Measurements from ENCODE around the gene CUEDC1. TPM values are rescaled to one million over a fixed set of nuclear protein-coding genes. Genes with fewer than 3 reads are reported as not detected.
"Not testable (repeated sequence)": the region's sequence is repeated elsewhere in the genome, so short reads cannot be mapped to it uniquely, and the experiment has no call there.

Gene CUEDC1
- total RNA-seq, 8 experiments from 2014 or later, result 6.9 to 37.4 (median 16.3) TPM

GRCh38 chr17:57849163-57849873, 105.9 kb downstream of the CUEDC1 start:
- 0 to 39% (median 26%) methylated on average over 1 to 13 of the region's 27 CpGs for WGBS, 10 experiments
- peak overlapping the region; percentile 61 to 80 for H3K27ac ChIP-seq

GRCh38 chr17:57846056-57846945, 108.9 kb downstream of the CUEDC1 start:
- H3K4me3 ChIP-seq; H3K27ac ChIP-seq; H3K4me1 ChIP-seq (replicated peaks in 1 of 2); ATAC-seq (replicated peaks in 6 of 8): not testable (repeated sequence)
- in situ Hi-C loops (cut with MboI; ENCODE audit: low pct_unique_long_range_greater_than_20kb in 2 of 9, low sequenced_read_pairs in 9 of 9, unreplicated experiment in 9 of 9), result loop anchor here in 3 of 9 experiments (25.0 kb wide), 2 partner anchors 709 to 734 kb away; no protein-coding TSS in a partner anchor
- 23 to 100% (median 70%) methylated on average over 1 to 4 of the region's 32 CpGs; no CpG with 5 or more reads in 1 of the 10 experiments for WGBS, 10 experiments

More at GRCh38 chr17:57849163-57849873, 105.9 kb downstream of the CUEDC1 start:
- in situ Hi-C loops (cut with MboI; ENCODE audit: low pct_unique_long_range_greater_than_20kb in 2 of 9, low sequenced_read_pairs in 9 of 9, unreplicated experiment in 9 of 9), result loop anchor here in 3 of 9 experiments (25.0 kb wide), 2 partner anchors 712 to 737 kb away; no protein-coding TSS in a partner anchor
- Histone ChIP-seq H3K4me3 (peak overlapping the region; percentile 68 to 79 (median 73)), H3K4me1 (replicated peaks in 1 of 2) (peaks cover 10% of the 10 kb centered on the region in 2 donors)
- ATAC-seq (replicated peaks in 6 of 8), result peak in 3 of 8 experiments; percentile 46 to 63 (median 47)

- H3K4me3 ChIP-seq, result no peak overlapping the region
- in situ Hi-C loops (cut with MboI; ENCODE audit: low pct_unique_long_range_greater_than_20kb in 2 of 9, low sequenced_read_pairs in 9 of 9, unreplicated experiment in 9 of 9), result loop anchor here in 3 of 9 experiments (25.0 kb wide), 2 partner anchors 705 to 730 kb away; no protein-coding TSS in a partner anchor
- WGBS, 10 experiments, result 0 to 100% (median 86%) methylated on average over 1 of the region's 1 CpG; no CpG with 5 or more reads in 5 of the 10 experiments
- peak in 1 of 8 experiments; percentile 25 for ATAC-seq (replicated peaks in 6 of 8)
- no peak overlapping the region for H3K27ac ChIP-seq
- no peaks in the 10 kb centered on the region for H3K4me1 ChIP-seq (replicated peaks in 1 of 2)
These were observed 112.9 kb downstream of the CUEDC1 start for GRCh38 chr17:57842280-57842679.

GRCh38 chr17:57839571-57839923, 115.7 kb downstream of the CUEDC1 start:
- in situ Hi-C loops (cut with MboI; ENCODE audit: low pct_unique_long_range_greater_than_20kb in 2 of 9, low sequenced_read_pairs in 9 of 9, unreplicated experiment in 9 of 9), result loop anchor here in 5 of 9 experiments (10.0 to 25.0 kb wide), 3 partner anchors 702 to 727 kb away; no protein-coding TSS in a partner anchor

GRCh38 chr17:57838857-57839570, 116.2 kb downstream of the CUEDC1 start:
- in situ Hi-C loops (cut with MboI; ENCODE audit: low pct_unique_long_range_greater_than_20kb in 2 of 9, low sequenced_read_pairs in 9 of 9, unreplicated experiment in 9 of 9), result loop anchor here in 5 of 9 experiments (10.0 to 25.0 kb wide), 3 partner anchors 702 to 727 kb away; no protein-coding TSS in a partner anchor
- peak in 1 of 8 experiments; percentile 69 for ATAC-seq (replicated peaks in 6 of 8)
- 75 to 100% (median 88%) methylated on average over 1 to 6 of the region's 6 CpGs for WGBS, 10 experiments
- H3K4me1 ChIP-seq (replicated peaks in 1 of 2), result no peaks in the 10 kb centered on the region
- H3K4me3 ChIP-seq, result no peak overlapping the region
- no peak overlapping the region for H3K27ac ChIP-seq

More at GRCh38 chr17:57839571-57839923, 115.7 kb downstream of the CUEDC1 start:
- Histone ChIP-seq H3K4me3 (no peak overlapping the region), H3K27ac (no peak overlapping the region), H3K4me1 (replicated peaks in 1 of 2) (no peaks in the 10 kb centered on the region)
- 86 to 100% (median 98%) methylated on average over 1 to 6 of the region's 6 CpGs for WGBS, 10 experiments
- peak in 1 of 8 experiments; percentile 81 for ATAC-seq (replicated peaks in 6 of 8)

- in situ Hi-C loops (cut with MboI; ENCODE audit: low pct_unique_long_range_greater_than_20kb in 2 of 9, low sequenced_read_pairs in 9 of 9, unreplicated experiment in 9 of 9), result loop anchor here in 5 of 9 experiments (10.0 to 25.0 kb wide), 3 partner anchors 701 to 726 kb away; no protein-coding TSS in a partner anchor
- Histone ChIP-seq H3K27ac (no peak overlapping the region), H3K4me1 (replicated peaks in 1 of 2) (peaks cover 2 to 4% of the 10 kb centered on the region in 2 donors), H3K4me3 (no peak overlapping the region)
- WGBS, 10 experiments, result 60 to 100% (median 81%) methylated on average over 1 to 4 of the region's 4 CpGs
- no peak for ATAC-seq (replicated peaks in 6 of 8)
These were observed 116.8 kb downstream of the CUEDC1 start for GRCh38 chr17:57838453-57838852.

GRCh38 chr17:57835333-57835900, 119.8 kb downstream of the CUEDC1 start:
- WGBS, 10 experiments, result 80 to 100% (median 100%) methylated on average over 1 to 2 of the region's 2 CpGs; no CpG with 5 or more reads in 1 of the 10 experiments
- ATAC-seq (replicated peaks in 6 of 8), result no peak
- Histone ChIP-seq H3K4me1 (replicated peaks in 1 of 2) (peaks cover 12 to 15% of the 10 kb centered on the region in 2 donors), H3K27ac (no peak overlapping the region), H3K4me3 (no peak overlapping the region)
- in situ Hi-C loops (cut with MboI; ENCODE audit: low pct_unique_long_range_greater_than_20kb in 2 of 9, low sequenced_read_pairs in 9 of 9, unreplicated experiment in 9 of 9), result loop anchor here in 5 of 9 experiments (10.0 to 25.0 kb wide), 3 partner anchors 698 to 723 kb away; no protein-coding TSS in a partner anchor

GRCh38 chr17:57834146-57834741, 121.0 kb downstream of the CUEDC1 start:
- Histone ChIP-seq H3K4me1 (replicated peaks in 1 of 2) (peaks cover 12 to 15% of the 10 kb centered on the region in 2 donors), H3K27ac (no peak overlapping the region), H3K4me3 (no peak overlapping the region)
- WGBS, 10 experiments, result 36 to 100% (median 66%) methylated on average over 2 to 12 of the region's 13 CpGs; no CpG with 5 or more reads in 4 of the 10 experiments
- peak in 1 of 8 experiments; percentile 36 for ATAC-seq (replicated peaks in 6 of 8)
- in situ Hi-C loops (cut with MboI; ENCODE audit: low pct_unique_long_range_greater_than_20kb in 2 of 9, low sequenced_read_pairs in 9 of 9, unreplicated experiment in 9 of 9), result loop anchor here in 5 of 9 experiments (10.0 to 25.0 kb wide), 3 partner anchors 697 to 722 kb away; no protein-coding TSS in a partner anchor

GRCh38 chr17:57833179-57833939, 121.9 kb downstream of the CUEDC1 start:
- in situ Hi-C loops (cut with MboI; ENCODE audit: low pct_unique_long_range_greater_than_20kb in 2 of 9, low sequenced_read_pairs in 9 of 9, unreplicated experiment in 9 of 9), result loop anchor here in 5 of 9 experiments (10.0 to 25.0 kb wide), 3 partner anchors 696 to 721 kb away; no protein-coding TSS in a partner anchor
- Histone ChIP-seq H3K4me3 (peak overlapping the region; percentile 8 to 27 (median 21)), H3K27ac (peak overlapping the region in 1 of 2 donors; percentile 47), H3K4me1 (replicated peaks in 1 of 2) (peaks cover 12 to 15% of the 10 kb centered on the region in 2 donors)
- 0 to 25% (median 9%) methylated on average over 1 to 11 of the region's 13 CpGs; no CpG with 5 or more reads in 1 of the 10 experiments for WGBS, 10 experiments
- peak; percentile 82 to 99 (median 96) for ATAC-seq (replicated peaks in 6 of 8)

- peak overlapping the region in 1 of 2 donors; percentile 47 for H3K27ac ChIP-seq
- in situ Hi-C loops (cut with MboI; ENCODE audit: low pct_unique_long_range_greater_than_20kb in 2 of 9, low sequenced_read_pairs in 9 of 9, unreplicated experiment in 9 of 9), result loop anchor here in 5 of 9 experiments (10.0 to 25.0 kb wide), 3 partner anchors 695 to 720 kb away; no protein-coding TSS in a partner anchor
- ATAC-seq (replicated peaks in 6 of 8), result peak; percentile 13 to 84 (median 36)
- WGBS, 10 experiments, result 6 to 100% (median 21%) methylated on average over 2 to 12 of the region's 12 CpGs; no CpG with 5 or more reads in 2 of the 10 experiments
- H3K4me1 ChIP-seq (replicated peaks in 1 of 2), result peaks cover 12 to 15% of the 10 kb centered on the region in 2 donors
- H3K4me3 ChIP-seq, result peak overlapping the region in 1 of 5 donors; percentile 27
These were observed 122.7 kb downstream of the CUEDC1 start for GRCh38 chr17:57832314-57833178.
